Left hindlimb (tissue), 1 donor: Measurements from ENCODE around the gene TMEM178B.
"Not testable (repeated sequence)": the region's sequence is repeated elsewhere in the genome, so short reads cannot be mapped to it uniquely, and the experiment has no call there.

Experiments
- DNase-seq: peaks from one replicate; pipeline ENCODE4 v3.0.0-alpha.2; 2018

Gene TMEM178B

GRCh38 chr7:141190495-141190894, 116.6 kb downstream of the TMEM178B start:
- no peak for DNase-seq

DNA sequence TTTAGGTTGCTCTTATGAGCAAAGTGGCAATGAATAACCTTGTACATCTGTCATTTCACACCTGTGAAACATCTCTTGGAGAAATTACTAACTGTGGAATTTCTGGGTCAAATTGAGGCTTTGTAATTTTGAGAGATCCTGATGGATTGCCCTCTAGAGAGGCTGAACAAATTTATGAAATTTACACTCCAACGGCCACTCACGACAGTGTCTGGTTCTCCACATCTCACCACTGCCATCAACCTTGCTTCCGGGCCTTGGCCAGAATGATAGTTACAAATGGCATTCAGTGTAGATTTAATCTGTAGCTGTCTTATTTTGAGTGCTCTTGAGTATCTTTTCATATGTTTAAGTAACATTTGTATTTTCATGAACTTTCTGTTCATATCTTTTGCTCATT, 117.4 kb downstream of the TMEM178B start:
- DNase-seq = no peak

DNA sequence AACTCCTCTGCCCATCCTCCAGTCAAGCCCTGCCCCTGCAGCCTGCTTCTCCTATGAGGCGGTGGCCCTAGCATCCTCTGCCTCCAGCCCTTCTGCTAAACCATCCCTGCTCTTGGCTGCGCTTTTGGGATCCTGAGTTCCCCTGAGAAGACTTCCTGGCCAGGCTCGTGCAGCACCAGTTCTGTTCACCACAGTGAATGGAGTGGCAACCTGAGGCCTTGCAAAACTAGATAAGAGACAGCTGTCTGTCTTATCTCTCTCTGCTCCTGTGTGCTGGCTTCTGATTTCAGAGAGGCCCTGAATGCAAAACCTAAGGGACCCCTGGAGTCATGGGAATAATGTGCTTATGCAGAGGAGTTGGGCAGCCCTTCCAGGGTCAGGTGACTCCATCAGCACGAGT, 119.2 kb downstream of the TMEM178B start:
- DNase-seq = no peak

DNA sequence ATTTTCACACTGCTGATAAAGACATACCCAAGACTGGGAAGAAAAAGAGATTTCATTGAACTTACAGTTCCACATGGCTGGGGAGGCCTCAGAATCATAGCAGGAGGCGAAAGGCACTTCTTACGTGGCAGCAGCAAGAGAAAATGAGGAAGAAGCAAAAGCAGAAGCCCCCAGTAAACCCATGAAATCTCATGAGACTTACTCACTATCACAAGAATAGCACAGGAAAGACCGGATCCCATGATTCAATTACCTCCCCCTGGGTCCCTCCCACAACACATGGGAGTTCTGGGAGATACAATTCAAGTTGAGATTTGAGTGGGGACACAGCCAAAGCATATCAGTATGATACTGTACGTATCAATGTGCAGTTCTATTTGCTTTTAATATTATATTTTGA, 121.9 kb downstream of the TMEM178B start:
- not testable (repeated sequence) for DNase-seq

GRCh38 chr7:141198194-141198958, 124.5 kb downstream of the TMEM178B start:
- DNase-seq = no peak

GRCh38 chr7:141200191-141201108, 126.6 kb downstream of the TMEM178B start:
- DNase-seq = no peak

DNA sequence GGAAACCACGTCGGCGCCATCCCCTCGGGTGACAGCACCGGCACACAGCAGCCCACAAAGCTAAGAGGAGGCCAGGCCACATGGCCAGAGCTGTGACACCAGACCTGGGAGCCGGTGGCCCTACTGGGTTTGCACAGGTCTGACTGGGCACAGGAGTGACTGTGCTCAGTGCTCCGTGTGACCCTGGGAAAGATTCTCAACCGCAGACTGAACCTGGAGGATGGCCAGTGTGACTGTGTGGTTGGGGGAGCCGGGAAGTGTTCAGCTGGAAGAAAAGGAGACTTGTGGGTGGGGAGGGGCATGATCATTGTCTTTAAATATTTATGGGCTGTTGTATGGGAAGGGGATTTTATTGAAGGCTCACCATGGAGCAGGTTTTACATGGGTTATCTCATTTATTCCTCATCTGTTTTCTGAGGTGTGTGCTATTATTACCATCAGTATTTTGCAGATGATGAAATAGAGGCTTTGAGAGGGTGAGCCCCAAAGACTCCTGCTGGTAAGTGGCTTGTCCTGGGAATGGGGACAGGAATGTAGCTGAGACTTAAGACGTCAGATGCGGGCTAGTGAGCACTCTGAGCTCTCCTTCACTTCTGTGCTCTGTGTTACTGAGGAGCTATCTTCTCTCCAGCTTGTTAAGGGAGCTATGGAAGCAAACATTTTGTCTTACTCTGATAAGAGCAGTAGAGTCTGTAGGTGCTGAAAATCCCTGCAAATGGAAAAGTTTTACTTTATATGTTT, 127.5 kb downstream of the TMEM178B start:
- DNase-seq = no peak

GRCh38 chr7:141202535-141202934, 128.7 kb downstream of the TMEM178B start:
- no peak for DNase-seq

DNA sequence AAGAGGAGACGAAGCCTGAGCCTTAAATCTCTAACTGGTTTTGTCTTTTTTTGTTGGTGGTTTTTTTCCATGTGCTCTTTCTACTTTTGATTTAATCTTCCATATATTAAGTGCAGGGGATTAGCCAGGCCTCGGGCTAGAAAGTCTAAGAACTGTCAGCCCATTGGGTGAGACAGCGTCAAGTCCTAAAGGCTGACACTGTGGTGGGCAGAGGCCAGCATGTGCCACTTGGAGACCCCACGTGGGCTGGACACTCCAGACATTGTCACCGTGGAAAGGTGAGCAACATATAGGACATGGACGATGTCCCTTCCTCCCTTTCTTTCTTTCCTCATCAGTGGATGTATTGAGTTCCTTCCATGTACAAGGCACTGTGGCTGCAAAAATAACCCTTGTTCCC, 129.3 kb downstream of the TMEM178B start:
- no peak for DNase-seq

DNA sequence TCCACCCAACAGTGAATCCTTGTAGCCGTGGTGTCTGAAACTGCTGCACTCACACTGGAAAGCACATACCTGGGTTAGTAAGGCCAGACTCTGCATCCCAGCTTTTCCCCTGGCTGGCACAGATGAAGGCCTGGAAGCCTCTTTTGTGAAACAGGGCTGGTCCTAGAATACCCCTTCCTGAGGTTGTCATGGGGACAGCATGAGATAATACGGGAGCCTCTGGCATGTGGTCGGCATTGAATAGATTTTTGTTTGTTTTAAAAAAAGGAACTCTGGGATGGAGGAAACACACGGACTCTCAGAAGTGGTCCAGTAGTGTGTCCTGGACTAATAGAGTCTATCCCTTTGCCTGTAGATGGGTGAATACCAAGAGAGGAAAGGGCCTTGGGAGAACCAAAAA, 129.7 kb downstream of the TMEM178B start:
- no peak for DNase-seq

GRCh38 chr7:141207661-141208060, 133.8 kb downstream of the TMEM178B start:
- no peak for DNase-seq

GRCh38 chr7:141208539-141208938, 134.7 kb downstream of the TMEM178B start:
- no peak for DNase-seq

- DNase-seq = no peak
Observed at GRCh38 chr7:141209454-141209853, 135.6 kb downstream of the TMEM178B start.

DNA sequence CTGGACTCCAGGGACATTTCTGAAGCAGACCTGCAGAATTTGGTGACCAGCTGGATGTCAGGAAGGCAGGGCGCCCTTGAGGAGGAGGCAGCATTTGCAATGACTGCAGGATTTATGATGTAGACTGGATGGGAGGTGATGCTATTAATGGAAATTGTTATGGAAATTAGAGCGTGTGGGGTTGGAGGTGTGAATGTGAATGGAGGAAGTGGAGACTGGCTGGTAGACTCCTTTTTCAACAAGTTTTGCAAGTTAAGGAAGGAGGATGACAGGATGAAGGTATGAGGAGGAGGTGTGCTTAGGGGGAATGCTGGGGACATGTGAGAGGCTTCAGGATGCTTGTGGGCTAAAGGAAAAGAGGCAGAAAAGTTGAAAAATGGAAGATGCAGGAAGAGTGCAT, 137.0 kb downstream of the TMEM178B start:
- no peak for DNase-seq

- DNase-seq = no peak
Observed at GRCh38 chr7:141213226-141213625, 139.4 kb downstream of the TMEM178B start.

DNA sequence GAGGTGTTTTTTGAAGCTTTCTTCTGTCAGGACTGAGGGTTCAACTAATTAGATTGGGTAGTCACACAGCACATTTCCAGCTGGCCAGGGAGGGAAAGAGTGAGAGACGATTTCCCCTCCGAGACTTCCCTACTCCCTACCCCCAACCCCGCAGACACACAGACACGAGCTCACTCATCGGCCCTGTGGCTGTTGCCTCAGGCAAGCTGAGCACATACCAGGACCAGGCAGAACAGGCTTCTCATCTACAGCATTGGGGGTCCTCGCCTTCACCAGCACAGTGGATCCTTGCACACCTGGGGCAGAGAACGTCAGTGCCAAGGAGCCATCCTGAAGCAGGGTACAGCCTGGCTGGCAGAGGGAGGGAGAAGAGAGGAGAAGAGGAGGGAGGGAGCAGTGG, 144.1 kb downstream of the TMEM178B start:
- DNase-seq = no peak

DNA sequence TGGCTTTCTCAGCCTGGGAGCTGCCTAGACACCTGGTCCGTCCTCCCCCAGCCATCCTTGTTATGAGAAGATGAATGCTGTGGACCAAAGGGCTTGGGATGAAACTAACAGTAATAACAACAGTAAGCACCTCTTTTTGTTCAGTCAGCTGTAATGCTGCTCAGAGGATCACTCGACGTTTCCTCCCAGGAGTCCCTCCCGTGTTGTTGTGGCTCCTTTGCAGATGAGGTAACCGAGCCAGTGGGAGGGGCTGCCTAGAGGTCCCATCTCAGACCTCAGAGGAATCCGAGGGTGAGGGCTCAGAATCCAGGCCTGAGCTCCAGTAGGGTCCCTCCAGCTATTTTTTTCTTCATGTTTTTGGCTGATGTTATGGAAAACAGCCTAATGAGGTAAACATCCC, 145.1 kb downstream of the TMEM178B start:
- no peak for DNase-seq

GRCh38 chr7:141220263-141220880, 146.5 kb downstream of the TMEM178B start:
- no peak for DNase-seq

DNA sequence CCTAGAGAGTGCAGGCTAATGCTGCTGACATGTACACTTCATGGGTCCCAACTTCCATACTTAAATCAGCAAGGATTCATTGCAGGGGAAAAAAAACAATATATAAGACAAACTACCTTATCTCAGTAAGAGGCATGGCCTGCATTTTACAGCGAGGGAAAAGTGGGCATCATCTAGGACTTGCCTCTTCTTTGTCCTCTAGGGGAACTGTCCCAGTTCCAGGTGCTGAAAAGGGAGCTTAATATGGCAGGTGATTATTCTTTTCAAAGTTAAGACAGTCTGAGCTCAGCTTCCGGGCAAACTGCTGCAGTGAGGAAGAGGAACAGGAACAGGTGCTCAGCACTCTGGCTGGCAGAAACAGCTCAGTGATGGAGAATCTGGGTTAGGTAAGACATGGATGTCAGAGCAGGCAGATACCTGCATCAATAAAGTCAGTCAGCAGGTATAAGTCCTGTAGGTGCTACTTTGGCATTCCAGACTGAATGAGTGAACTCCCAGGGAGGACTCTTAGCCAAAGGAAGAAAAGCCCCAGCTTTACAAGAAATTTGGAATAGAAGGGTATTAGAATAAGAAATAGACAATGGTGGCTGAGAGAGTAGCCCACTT, 147.2 kb downstream of the TMEM178B start:
- no peak for DNase-seq

GRCh38 chr7:141225916-141226618, 152.2 kb downstream of the TMEM178B start:
- no peak for DNase-seq

DNA sequence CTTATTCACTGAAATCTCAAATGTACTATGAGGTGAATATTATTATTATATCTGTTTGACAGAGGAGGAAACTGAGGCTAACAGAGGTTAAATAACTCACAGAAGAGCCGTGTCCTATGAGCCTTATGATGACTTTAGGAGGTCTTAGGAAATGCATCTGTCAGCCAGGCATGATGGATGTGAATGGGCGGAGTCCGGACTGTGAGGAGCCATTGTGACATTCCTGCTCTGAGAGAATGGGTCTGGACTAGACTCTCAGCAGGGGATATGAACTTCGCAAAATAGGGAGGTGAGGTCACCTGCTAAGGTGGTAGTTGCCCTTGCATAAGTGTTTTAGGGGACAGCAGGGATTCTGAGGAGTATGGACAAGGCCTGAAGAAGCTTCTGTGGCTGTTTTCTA, 153.6 kb downstream of the TMEM178B start:
- no peak for DNase-seq

- no peak for DNase-seq
Observed at GRCh38 chr7:141228482-141228881, 154.6 kb downstream of the TMEM178B start.
